Activated naive CD4-positive, alpha-beta T cell treated with Interleukin-2 at 50 U/mL for 16 hours (primary cell): ENCODE measurements around the gene ZNF91.
"Not testable (repeated sequence)": the region's sequence is repeated elsewhere in the genome, so short reads cannot be mapped to it uniquely, and the experiment has no call there.

Source experiments
- DNase-seq: peaks from one replicate; pipeline ENCODE4 v3.0.0-alpha.2; 2020

The ZNF91 gene

DNA sequence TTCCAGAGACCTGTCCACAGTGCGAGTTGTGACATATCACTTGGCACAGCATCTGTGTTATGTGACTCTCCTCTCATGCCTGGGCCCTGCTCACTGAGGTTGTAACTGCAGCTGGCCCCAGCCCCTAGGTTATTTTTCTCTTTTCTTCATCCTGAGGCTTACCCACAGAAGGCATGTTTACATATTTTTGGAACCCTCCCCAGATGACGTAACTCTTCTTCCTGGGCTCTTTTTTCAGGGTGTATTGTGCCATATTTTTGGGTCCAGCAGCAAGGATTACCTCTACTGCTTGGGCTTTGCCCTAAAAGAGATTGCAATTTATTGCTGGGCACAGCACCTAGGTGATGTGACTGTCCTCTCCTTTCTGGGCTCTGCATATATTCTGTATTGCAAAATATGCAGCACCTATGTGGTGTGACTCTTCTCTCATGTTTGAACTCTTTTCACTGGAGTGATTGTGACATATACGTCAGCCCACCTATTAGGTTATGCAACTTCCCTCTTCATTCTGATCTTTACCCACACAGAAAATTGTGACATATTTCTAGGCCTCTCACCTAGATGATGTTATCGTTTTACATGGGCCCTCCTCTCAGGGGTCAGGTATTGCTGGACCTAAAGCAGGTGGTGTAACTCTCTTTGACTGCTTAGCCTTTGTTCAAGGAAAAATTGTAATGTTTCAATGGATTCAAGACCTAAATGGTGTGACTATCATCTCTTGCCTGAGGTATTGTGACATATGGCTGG lies 80.6 kb downstream of the ZNF91 start:
- no peak for DNase-seq

DNA sequence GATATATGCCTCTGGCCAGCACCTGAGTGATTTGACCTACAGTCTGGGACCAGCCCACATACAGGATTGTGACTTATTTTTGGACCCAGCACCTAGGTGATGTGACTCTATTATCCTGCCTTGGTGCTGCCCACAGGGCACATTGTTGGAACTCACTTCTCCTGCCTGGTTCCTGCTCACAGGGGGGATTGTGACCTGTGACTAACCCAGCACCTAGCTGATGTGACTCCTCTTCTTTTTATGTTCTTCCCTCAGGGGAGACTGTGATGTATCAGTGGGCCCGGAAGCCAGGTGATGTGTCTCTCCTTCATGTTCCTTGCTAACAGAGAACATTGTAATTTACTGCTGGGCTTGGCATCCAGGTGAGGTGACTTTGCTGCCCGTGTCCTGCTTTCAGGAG lies 82.1 kb downstream of the ZNF91 start:
- no peak for DNase-seq

DNA sequence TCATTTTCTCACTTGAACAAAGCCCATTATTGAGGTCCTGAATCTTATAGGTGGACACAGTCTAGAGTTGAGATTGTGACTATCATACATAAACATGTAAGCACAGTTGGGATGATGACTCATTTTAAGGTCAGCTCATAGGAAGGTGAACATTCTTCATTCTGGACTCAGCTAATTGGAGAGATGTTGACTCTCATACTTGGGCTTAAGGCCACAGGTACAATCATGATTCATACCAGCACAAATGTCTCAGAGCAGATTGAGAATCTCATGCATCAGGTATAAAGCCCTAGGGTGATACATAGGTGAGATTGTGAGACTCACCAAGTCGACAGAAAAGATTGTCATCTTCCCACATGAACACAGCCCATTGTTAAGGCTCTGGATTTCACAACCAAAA lies 82.8 kb downstream of the ZNF91 start:
- no peak for DNase-seq

DNA sequence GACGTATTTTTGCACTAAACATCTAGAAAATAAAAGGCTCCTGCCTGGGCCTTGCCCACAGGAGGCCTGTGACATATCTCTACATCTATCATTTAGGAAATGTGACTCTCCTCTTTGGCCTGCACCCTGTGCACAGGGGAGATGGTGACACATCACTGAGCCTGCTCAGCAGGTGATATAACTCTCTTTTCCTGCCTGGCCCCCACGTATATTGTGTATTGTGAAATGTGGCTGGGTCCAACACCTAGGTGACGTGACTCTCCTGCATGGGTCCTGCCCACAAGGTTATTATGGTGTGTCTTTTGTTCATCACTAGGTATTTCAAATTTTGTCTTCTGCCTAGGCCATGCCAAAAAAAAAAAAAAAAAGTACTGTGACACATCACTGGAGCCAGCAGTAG lies 83.7 kb downstream of the ZNF91 start:
- DNase-seq: no peak

DNA sequence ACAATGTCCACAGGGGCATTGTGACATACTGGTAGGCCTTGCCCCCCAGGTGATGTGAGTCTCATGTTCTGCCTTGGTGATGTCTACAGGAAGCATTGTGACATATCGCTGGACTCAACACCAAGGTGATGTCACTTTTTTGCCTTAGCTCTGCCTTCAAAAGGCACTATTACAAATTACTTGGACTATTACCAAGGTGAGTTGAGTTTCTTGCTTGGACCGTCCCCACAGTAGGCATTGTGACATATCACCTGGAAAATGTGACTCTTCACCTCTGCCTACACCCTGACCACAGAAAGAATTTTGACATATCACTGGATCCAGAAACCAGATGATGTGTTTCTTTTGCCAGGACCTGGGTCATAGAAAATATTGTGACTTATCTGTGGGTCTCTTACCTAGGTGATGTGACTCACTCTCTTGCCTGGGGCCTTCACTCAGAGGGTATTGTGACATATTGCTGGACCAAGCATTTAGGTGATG lies 84.5 kb downstream of the ZNF91 start:
- no peak for DNase-seq

DNA sequence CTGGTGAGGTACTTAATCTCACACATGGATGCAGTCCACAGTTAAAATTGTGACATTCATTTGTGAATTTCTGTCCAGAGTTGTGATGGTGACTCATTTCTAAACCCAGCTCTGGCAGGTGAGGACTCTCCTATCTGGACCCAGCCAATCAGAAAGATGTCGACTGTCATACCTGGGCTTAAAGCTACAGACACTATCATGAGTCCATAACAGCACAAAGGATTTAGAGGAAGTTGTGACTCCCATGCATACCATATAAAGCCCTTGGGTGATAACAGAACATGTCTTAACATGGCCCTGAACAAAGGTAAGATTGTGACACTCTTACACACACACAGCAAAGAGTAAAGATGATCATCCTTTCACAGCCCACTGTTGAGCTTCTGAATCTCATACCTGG lies 85.3 kb downstream of the ZNF91 start:
- DNase-seq: no peak

- no peak for DNase-seq
Measured at GRCh38 chr19:23305555-23305954, 89.7 kb downstream of the ZNF91 start.

- no peak for DNase-seq
Measured at GRCh38 chr19:23304238-23304637, 91.0 kb downstream of the ZNF91 start.

GRCh38 chr19:23294141-23294540 lies 101.1 kb downstream of the ZNF91 start:
- DNase-seq: no peak

GRCh38 chr19:23289966-23290365 lies 105.3 kb downstream of the ZNF91 start:
- not testable (repeated sequence) for DNase-seq
